Transverse colon (tissue), 4 donors: Measurements from ENCODE around the gene NFAT5. TPM values are rescaled to one million over a fixed set of nuclear protein-coding genes. Genes with fewer than 3 reads are reported as not detected.

Experiments used
- DNase-seq: peaks from one replicate; pipeline ENCODE4 v3.0.0-alpha.2; 2019
- H3K27ac ChIP-seq, 4 donors: fragments of 200-600 bp; sonication (generic); 2 replicates each; pipeline ENCODE4 v1.5.1; 2016 to 2018; ENCODE audit warnings: inconsistent platforms in 4 of 4
- H3K27me3 ChIP-seq: fragments of 200-600 bp; sonication (generic); 2 replicates; pipeline ENCODE4 v1.5.1; 2017; ENCODE audit warnings: inconsistent platforms
- H3K36me3 ChIP-seq, 4 donors: fragments of 200-600 bp; sonication (generic); 2 replicates each; pipeline ENCODE4 v1.5.1; 2017 to 2019; ENCODE audit warnings: inconsistent platforms in 4 of 4
- H3K4me1 ChIP-seq, 4 donors: fragments of 200-600 bp; sonication (generic); 2 replicates each; pipeline ENCODE4 v1.5.1; 2017 to 2020; ENCODE audit warnings: inconsistent platforms in 4 of 4
- H3K4me3 ChIP-seq, 4 donors: fragments of 200-600 bp; sonication (generic); 1 replicate in 1 of 4; 2 replicates in 3 of 4; pipeline versions ENCODE4 v1.5.1 to v1.6.1; 2017 to 2019; ENCODE audit warnings: inconsistent platforms in 4 of 4
- H3K9me3 ChIP-seq, 2 donors: fragments of 200-600 bp; sonication (generic); 2 replicates each; pipeline ENCODE4 v1.5.1; 2017 to 2019; ENCODE audit warnings: inconsistent platforms in 2 of 2
- CTCF ChIP-seq, 5 experiments: fragments of 200-600 bp in 3 of 5; fragments of 450-650 bp in 2 of 5; sonication (generic) in 3 of 5; IDR thresholded peaks; 1 replicate in 2 of 5; 2 replicates in 3 of 5; pipeline ENCODE4 v1.5.1; 2016 to 2017; ENCODE audit warnings: antibody characterized with exemption in 5 of 5, inconsistent platforms in 3 of 5, mild to moderate bottlenecking in 2 of 5, moderate library complexity in 1 of 5
- EP300 ChIP-seq: sonication (generic); formaldehyde crosslinking; IDR thresholded peaks from one replicate; pipeline ENCODE4 v1.6.1; 2017; ENCODE audit warnings: antibody characterized with exemption, low read depth
- POLR2A ChIP-seq: fragments of 450-650 bp; IDR thresholded peaks from one replicate; pipeline ENCODE4 v1.6.1; 2016; ENCODE audit warnings: antibody characterized with exemption, mild to moderate bottlenecking, moderate library complexity
- POLR2AphosphoS5 ChIP-seq, 3 donors: sonication (generic); formaldehyde crosslinking; IDR thresholded peaks; one replicate each; pipeline ENCODE4 v1.6.1; 2016; ENCODE audit warnings: antibody characterized with exemption in 3 of 3
- WGBS, 2 donors: methylation state at CpG; one replicate each; pipeline ENCODE4 v1.1.5; 2018; ENCODE audit warnings: low coverage in 1 of 2; 5-methylcytosine and 5-hydroxymethylcytosine counted together
- in situ Hi-C, 4 donors: fragments of 200-750 bp; cut with MboI; loops; one replicate each; pipeline versions ENCODE4 v1.15.0 to v1.15.1; 2017; ENCODE audit warnings: low sequenced_read_pairs in 3 of 4, low pct_ligation_motif_present in 1 of 4, low pct_unique_long_range_greater_than_20kb in 1 of 4
- intact Hi-C: fragments of 100-400 bp; cut with DNase I; formaldehyde crosslinking; loops from one replicate; pipeline ENCODE4 v1.15.1; 2023; ENCODE audit warnings: low total_unique reads
- total RNA-seq, 4 donors: library from RNA; depleted of rRNA; stranded (reverse); fragments of >200 nt; gene quantifications; one replicate each; pipeline ENCODE4 v1.1.0, GENCODE V29; 2016

NFAT5 gene
- total RNA-seq, 4 donors from 2014 or later, result 37.3 to 131 (median 88.8) TPM

DNA sequence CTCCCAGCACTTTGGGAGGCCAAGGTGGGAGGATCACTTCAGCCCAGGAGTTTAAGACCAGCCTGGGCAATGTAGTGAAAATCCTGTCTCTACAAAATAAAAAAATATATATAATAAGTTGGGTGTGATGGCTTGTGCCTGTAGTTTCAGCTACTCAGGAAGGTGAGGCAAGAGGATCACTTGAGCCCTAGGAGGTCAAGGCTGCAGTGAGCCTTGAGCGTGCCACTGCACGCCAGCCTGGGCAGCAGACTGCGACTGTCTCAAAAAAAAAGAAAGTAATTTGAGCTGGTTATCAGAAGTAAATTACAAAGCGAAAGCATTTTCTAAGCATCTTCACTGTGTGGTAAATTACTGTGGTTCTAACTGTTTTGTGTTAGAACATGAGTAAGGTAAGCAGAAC, 94.4 kb downstream of the NFAT5 start:
- no peaks in the 10 kb centered on the region for H3K9me3 ChIP-seq
- TF ChIP-seq EP300, result no peak
- no peak for TF ChIP-seq POLR2A
- no peak for TF ChIP-seq POLR2AphosphoS5 (IDR thresholded peaks at IDR 0.05)
- TF ChIP-seq CTCF (IDR thresholded peaks at IDR 0.05), result no peak
- in situ Hi-C loops, result no loop called here
- no peak for DNase-seq
- no peaks in the 10 kb centered on the region for H3K4me1 ChIP-seq
- no peak overlapping the region for H3K27ac ChIP-seq
- H3K36me3 ChIP-seq, result peaks cover 0 to 65% (median 23%) of the 10 kb centered on the region in 4 donors
- 93 to 96% methylated on average over 4 of the region's 4 CpGs for WGBS, 2 donors
- intact Hi-C loops, result no loop called here
- no peaks in the 10 kb centered on the region for H3K27me3 ChIP-seq
- no peak overlapping the region for H3K4me3 ChIP-seq

- no peak for DNase-seq
- H3K36me3 ChIP-seq, result peaks cover 0 to 43% (median 9%) of the 10 kb centered on the region in 4 donors
- no peaks in the 10 kb centered on the region for H3K27me3 ChIP-seq
- WGBS, 2 donors, result 58 to 93% methylated on average over 1 of the region's 1 CpG
- in situ Hi-C loops (no loop called here), intact Hi-C loops (no loop called here)
- no peaks in the 10 kb centered on the region for H3K9me3 ChIP-seq
- H3K4me1 ChIP-seq, result no peaks in the 10 kb centered on the region
- no peak for TF ChIP-seq CTCF (IDR thresholded peaks at IDR 0.05)
- no peak overlapping the region for H3K4me3 ChIP-seq
- no peak overlapping the region for H3K27ac ChIP-seq
Measured at GRCh38 chr16:69662901-69663300, 97.1 kb downstream of the NFAT5 start.

GRCh38 chr16:69663846-69664245, 98.1 kb downstream of the NFAT5 start:
- no peaks in the 10 kb centered on the region for H3K27me3 ChIP-seq
- DNase-seq, result no peak
- TF ChIP-seq CTCF (IDR thresholded peaks at IDR 0.05) (no peak), EP300 (no peak), POLR2AphosphoS5 (IDR thresholded peaks at IDR 0.05) (no peak), POLR2A (no peak)
- no peak overlapping the region for H3K27ac ChIP-seq
- intact Hi-C loops, result no loop called here
- H3K9me3 ChIP-seq, result no peaks in the 10 kb centered on the region
- H3K4me1 ChIP-seq, result no peaks in the 10 kb centered on the region
- no peak overlapping the region for H3K4me3 ChIP-seq
- in situ Hi-C loops, result no loop called here
- H3K36me3 ChIP-seq, result peaks cover 0 to 49% (median 11%) of the 10 kb centered on the region in 4 donors

DNA sequence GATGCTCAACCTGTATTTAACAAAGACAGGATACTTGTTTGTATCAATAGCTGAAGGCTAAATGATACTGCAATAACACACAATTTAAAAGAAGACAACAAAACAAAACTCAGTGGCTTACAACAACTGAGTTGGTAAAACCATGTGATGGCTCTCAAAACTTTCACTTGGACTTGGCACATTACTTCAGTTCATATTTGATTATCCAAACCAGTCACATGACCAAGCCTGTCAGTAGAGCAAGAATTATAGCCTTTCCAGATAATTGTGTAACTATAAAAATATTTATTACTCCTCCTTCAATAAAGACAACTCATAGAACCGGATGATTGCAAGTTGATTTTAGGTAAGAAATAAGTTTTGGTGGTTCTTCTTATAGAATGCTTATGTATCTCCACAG, 103.8 kb downstream of the NFAT5 start:
- 36 to 50% methylated on average over 1 of the region's 1 CpG for WGBS, 2 donors
- no peak for TF ChIP-seq CTCF (IDR thresholded peaks at IDR 0.05)
- no peak for TF ChIP-seq EP300
- TF ChIP-seq POLR2AphosphoS5 (IDR thresholded peaks at IDR 0.05), result no peak
- no peak for TF ChIP-seq POLR2A
- no peak for DNase-seq
- no peaks in the 10 kb centered on the region for H3K27me3 ChIP-seq
- H3K36me3 ChIP-seq, result peaks cover 0 to 31% (median 10%) of the 10 kb centered on the region in 4 donors
- H3K4me3 ChIP-seq, result no peak overlapping the region
- peaks cover 0 to 8% (median 0%) of the 10 kb centered on the region in 4 donors for H3K4me1 ChIP-seq
- in situ Hi-C loops (no loop called here), intact Hi-C loops (no loop called here)
- no peaks in the 10 kb centered on the region for H3K9me3 ChIP-seq
- H3K27ac ChIP-seq, result no peak overlapping the region
